GM21381 (cell line): ENCODE results near the gene OTOA.
"Not testable (repeated sequence)": the region's sequence is repeated elsewhere in the genome, so short reads cannot be mapped to it uniquely, and the experiment has no call there.

ENCODE experiments used
- ATAC-seq: cut with Tn5 transposase; IDR thresholded peaks from one replicate; pipeline ENCODE4 v1.9.1; 2021; ENCODE audit warnings: mild to moderate bottlenecking, moderate library complexity; ENCODE audit not compliant: unreplicated experiment

Gene OTOA

DNA sequence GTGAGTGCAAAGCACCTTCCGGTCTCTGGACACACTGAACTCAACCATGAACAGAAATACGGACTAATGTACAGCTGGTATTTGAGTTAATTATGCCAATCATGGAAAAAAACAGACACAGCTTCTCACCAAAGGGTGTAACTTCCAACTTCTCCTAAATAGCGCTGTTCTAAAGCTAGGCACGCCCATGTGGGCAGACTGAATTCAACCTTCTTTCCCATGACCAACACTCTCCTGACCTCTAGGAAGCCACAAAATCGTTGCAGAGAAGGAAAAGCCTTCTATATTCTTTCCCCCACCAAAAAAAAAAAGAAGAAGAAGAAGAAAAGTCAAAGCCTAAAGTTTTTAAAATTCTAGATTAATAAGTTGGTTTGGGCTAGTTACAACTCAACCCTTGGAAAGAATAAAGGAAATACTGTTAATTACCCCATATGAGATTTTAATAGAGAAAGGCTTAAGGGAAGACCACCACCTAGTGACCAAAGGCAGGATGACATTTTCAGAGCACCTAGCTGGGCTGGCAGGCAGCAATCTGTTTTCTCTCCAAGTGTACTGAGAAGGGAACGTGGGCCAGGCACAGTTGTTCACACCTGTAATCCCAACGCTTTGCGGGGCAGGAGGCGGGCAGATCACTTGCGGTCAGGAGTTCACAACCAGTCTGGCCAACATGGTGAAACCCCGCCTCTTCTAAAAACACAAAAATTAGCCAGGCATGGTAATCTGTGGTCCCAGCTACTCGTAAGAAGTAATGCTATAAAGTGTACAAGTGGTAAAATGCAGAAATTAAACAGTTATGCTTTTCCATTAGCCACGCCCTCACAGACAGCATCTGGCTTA lies 138.0 kb downstream of the OTOA start:
- not testable (repeated sequence) for ATAC-seq

DNA sequence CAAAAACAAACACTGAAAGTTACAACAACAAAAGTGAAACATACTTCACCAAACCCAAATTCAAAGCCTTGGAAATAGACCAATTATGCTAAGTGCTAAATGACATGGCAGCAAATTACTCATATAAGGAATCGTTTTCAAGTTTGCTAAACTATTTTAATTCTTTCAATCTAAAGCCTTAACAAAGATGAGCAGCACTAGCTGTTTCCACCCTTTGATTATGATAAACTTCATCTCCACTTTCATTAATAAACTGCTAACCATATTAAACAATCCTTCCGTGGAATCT lies 138.6 kb downstream of the OTOA start:
- not testable (repeated sequence) for ATAC-seq
